Mesodermal cell (in vitro differentiated cells): ENCODE measurements around the gene MTHFD2L.

Experiments
- H3K27ac ChIP-seq: 2 replicates; pipeline ENCODE4 v1.7.0; 2013; ENCODE audit warnings: mild to moderate bottlenecking, low read depth, low read length, moderate library complexity; ENCODE audit not compliant: severe bottlenecking
- H3K36me3 ChIP-seq: 2 replicates; pipeline ENCODE4 v1.7.1; 2013; ENCODE audit warnings: mild to moderate bottlenecking, low read length, moderate library complexity; ENCODE audit not compliant: control insufficient read depth, insufficient read depth
- H3K4me1 ChIP-seq: one replicate; pipeline ENCODE4 v1.7.1; 2013; ENCODE audit warnings: mild to moderate bottlenecking, low read length; ENCODE audit not compliant: insufficient read depth, control insufficient read depth, poor library complexity, severe bottlenecking
- H3K4me3 ChIP-seq: 2 replicates; pipeline ENCODE4 v1.7.0; 2013; ENCODE audit warnings: low read length, control low read depth, mild to moderate bottlenecking; ENCODE audit not compliant: insufficient read depth, poor library complexity, severe bottlenecking; ENCODE audit errors: extremely low read depth
- H3K9me3 ChIP-seq: 2 replicates; pipeline ENCODE4 v1.7.1; 2013; ENCODE audit warnings: mild to moderate bottlenecking, low read length, moderate library complexity; ENCODE audit not compliant: control insufficient read depth
- WGBS, 2 experiments: methylation state at CpG; one replicate each; pipeline ENCODE4 v1.1.5; 2013; ENCODE audit warnings: missing lambda C conversion rate in 2 of 2; ENCODE audit not compliant: insufficient coverage in 2 of 2; 5-methylcytosine and 5-hydroxymethylcytosine counted together

MTHFD2L gene

DNA sequence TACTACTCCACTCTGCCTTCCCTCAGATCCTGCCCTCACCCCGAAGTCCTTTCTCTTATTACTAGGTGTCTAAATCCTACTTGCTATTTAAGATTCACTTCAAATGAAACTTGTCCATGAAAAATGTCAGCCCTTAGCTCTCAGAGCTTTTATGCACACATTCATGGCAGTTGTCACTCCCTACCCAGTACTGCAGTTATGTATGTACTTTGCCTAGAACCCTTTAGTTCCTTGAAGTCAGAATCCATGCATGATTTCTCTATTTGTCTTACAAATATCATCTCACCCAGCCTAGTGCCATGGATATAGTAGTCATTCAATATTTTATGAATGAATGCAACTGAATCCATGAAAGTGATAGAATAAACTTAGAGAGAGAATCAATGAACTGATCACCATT lies 147.1 kb downstream of the MTHFD2L start:
- Histone ChIP-seq H3K36me3 (no peaks in the 10 kb centered on the region), H3K9me3 (no peaks in the 10 kb centered on the region), H3K27ac (no peak overlapping the region), H3K4me3 (no peak overlapping the region), H3K4me1 (no peaks in the 10 kb centered on the region)
- 63 to 90% methylated on average over 1 of the region's 1 CpG for WGBS, 2 experiments

DNA sequence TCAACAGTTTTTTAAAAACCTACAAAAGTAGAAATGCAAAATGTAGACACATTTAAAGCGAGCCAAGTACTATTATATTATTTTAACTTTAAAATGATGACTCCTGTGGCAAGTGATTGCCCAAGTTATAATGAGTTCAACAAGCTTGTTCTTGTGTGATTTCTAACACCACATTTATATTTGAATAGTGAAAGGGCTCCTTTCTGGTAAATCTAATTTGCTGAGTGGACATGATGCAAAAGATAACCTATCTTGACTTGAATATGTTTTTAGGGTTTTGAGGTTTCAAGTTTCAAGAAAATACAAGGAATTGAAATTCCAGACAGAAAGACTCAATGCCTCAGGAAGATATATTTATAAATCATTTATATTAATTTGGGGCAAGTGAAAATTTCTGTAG lies 149.3 kb downstream of the MTHFD2L start:
- no peaks in the 10 kb centered on the region for H3K4me1 ChIP-seq
- H3K4me3 ChIP-seq: no peak overlapping the region
- no peak overlapping the region for H3K27ac ChIP-seq
- H3K9me3 ChIP-seq: no peaks in the 10 kb centered on the region
- no peaks in the 10 kb centered on the region for H3K36me3 ChIP-seq
- no CpG with 5 or more reads among the region's 1 CpG for WGBS, 2 experiments

DNA sequence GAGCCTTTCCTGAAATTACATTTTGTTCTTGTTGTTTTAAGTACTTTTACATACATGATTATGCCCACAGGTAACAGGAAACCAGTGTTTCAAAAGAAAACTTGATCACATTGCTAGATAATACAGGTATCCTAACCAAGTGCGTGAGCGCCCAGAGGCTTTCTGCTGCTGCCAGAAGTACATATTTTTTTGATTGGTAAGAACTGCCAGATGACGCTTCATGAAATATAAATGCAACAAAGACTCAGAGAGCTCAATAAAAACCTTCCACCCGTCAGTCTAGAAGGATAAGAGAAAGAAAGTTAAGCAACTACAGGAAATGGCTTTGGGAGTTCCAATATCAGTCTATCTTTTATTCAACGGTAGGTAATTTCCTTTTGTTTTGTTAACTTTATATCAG lies 150.3 kb downstream of the MTHFD2L start, which contains the start of gene EPGN:
EPGN (plus strand) TSS at position 256 of the 400 bp plus-strand sequence; CDS start at position 320, 64 bp downstream.
- Histone ChIP-seq H3K36me3 (no peaks in the 10 kb centered on the region), H3K27ac (no peak within 1 kb of the TSS), H3K4me3 (no peak within 1 kb of the TSS), H3K4me1 (no peaks in the 10 kb centered on the region), H3K9me3 (no peaks in the 10 kb centered on the region)
- 100% methylated on average over 2 of the region's 5 CpGs; no CpG with 5 or more reads in 1 of the 2 experiments for WGBS, 2 experiments

DNA sequence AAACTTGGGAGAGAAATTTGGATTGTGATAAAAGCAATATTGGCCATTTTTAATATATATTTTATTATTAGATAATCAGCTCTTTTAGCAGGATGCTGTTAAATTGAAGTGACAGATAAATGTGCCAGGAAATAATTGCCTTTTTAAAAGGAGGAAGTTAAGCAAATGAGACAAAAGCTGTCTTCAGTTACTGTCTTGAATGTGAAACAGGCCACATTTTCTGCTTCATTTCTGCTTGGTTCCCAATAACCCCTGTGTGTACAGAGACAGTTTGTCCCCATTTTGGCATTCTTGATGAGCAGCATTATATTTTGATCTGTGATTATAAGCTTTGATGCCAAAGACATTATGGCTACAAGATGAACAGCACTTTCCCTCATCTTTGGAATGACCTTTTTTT lies 151.3 kb downstream of the MTHFD2L start:
- Histone ChIP-seq H3K36me3 (no peaks in the 10 kb centered on the region), H3K4me3 (no peak overlapping the region), H3K9me3 (no peaks in the 10 kb centered on the region), H3K4me1 (no peaks in the 10 kb centered on the region), H3K27ac (no peak overlapping the region)

DNA sequence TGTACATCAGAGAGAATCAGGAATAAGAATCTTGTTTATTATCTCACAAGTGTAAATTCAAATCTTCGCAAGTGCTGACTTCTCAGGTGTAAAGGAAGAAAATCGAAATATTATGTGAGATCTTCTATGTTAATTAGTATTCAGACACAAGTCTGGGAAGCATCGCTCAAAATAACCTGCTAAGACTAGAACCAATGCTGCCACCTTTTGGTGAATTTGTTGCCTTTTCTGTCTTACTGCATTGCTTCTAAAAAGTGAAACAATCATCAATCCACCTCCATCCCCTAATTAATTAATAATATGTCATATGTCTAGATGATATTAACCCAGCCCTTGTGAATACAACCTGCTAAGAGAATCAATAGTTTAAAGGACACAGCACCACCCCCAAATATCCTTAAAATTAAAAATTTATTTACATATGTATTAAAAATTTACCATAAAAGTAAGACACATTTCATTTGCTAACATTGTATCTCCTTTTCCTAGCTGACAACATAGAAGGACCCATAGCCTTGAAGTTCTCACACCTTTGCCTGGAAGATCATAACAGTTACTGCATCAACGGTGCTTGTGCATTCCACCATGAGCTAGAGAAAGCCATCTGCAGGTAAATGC lies 153.9 kb downstream of the MTHFD2L start:
- no peak overlapping the region for H3K27ac ChIP-seq
- H3K9me3 ChIP-seq: no peaks in the 10 kb centered on the region
- no peaks in the 10 kb centered on the region for H3K36me3 ChIP-seq
- H3K4me3 ChIP-seq: no peak overlapping the region
- H3K4me1 ChIP-seq: no peaks in the 10 kb centered on the region
- 18 to 83% methylated on average over 1 to 3 of the region's 4 CpGs for WGBS, 2 experiments

DNA sequence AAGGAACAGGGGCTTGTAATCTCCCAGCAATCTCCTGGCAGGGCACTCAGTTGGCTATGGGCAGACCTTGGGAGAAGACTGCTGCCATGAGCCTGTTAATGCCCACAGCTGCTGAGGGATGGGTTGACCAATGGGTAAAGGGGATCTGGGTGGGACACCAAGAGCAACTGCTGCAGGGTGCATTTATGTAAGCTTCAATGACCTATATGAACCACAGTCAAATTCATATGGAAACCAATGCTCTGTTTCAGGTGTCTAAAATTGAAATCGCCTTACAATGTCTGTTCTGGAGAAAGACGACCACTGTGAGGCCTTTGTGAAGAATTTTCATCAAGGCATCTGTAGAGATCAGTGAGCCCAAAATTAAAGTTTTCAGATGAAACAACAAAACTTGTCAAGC lies 156.4 kb downstream of the MTHFD2L start:
- no peak overlapping the region for H3K4me3 ChIP-seq
- no peaks in the 10 kb centered on the region for H3K4me1 ChIP-seq
- H3K9me3 ChIP-seq: no peaks in the 10 kb centered on the region
- 90 to 93% methylated on average over 2 of the region's 2 CpGs for WGBS, 2 experiments
- no peak overlapping the region for H3K27ac ChIP-seq
- H3K36me3 ChIP-seq: no peaks in the 10 kb centered on the region

DNA sequence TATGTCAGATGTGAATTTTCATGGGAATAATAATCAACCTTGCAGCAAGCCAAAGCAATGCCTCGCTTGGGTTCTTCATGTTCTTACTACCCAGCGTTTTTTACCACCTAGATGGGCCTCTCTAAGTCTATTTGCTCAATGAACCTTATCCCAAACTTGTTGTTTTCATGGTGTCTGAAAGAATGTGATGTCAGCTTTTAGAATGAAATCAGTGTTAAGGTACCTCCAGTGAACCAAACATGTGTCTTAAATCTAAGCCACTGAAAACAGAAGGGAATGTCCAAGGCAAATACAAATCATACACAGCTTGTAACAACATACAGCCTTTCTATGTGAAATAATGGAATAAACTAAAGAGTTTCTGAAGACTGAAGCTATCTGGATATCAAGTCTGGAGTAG lies 157.0 kb downstream of the MTHFD2L start:
- H3K9me3 ChIP-seq: no peaks in the 10 kb centered on the region
- H3K4me1 ChIP-seq: no peaks in the 10 kb centered on the region
- H3K4me3 ChIP-seq: no peak overlapping the region
- H3K27ac ChIP-seq: no peak overlapping the region
- H3K36me3 ChIP-seq: no peaks in the 10 kb centered on the region
- 83% methylated on average over 2 of the region's 2 CpGs for WGBS, 2 experiments

DNA sequence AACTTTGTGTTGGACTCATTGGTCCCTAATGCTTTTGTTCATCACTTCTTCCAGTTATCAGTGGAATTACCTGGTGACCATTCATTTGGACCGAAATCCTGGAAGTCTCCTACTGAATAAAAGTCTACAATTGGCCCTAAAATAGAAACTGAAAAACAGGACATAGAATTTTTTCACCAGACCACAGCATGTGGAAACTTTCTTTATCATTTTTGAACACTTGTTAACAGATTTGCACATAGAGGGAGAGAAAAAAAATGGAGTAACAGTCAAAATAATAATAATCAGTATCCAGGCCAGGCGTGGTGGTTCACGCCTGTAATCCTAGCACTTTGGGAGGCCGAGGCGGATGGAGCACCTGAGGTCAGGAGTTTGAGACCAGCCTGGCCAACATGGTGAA lies 157.5 kb downstream of the MTHFD2L start:
- Histone ChIP-seq H3K9me3 (no peaks in the 10 kb centered on the region), H3K4me1 (no peaks in the 10 kb centered on the region), H3K36me3 (no peaks in the 10 kb centered on the region), H3K27ac (no peak overlapping the region), H3K4me3 (no peak overlapping the region)
- WGBS, 2 experiments: 83 to 94% methylated on average over 1 to 2 of the region's 5 CpGs

DNA sequence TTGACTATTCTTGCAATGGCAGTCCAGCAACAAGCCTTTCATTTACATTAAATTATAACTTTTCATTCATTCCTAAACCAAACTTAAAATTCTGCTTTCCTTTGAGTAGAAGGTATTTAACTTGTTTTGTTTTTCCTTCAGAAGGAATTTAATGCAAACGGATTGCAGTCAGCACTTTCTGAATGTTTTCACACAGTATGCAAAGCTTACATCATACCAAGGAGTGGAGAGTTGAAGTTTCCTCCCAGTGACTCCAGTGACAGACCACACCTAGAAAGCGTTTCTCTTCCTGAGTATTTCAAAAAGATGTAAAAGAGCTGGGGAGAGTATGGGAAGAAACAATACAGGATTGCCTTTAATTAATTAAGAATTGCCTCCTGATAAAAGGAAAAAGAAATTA lies 158.5 kb downstream of the MTHFD2L start:
- WGBS, 2 experiments: 80% methylated on average over 1 of the region's 2 CpGs; no CpG with 5 or more reads in 1 of the 2 experiments
- H3K4me3 ChIP-seq: no peak overlapping the region
- no peaks in the 10 kb centered on the region for H3K36me3 ChIP-seq
- H3K4me1 ChIP-seq: no peaks in the 10 kb centered on the region
- no peak overlapping the region for H3K27ac ChIP-seq
- H3K9me3 ChIP-seq: no peaks in the 10 kb centered on the region

DNA sequence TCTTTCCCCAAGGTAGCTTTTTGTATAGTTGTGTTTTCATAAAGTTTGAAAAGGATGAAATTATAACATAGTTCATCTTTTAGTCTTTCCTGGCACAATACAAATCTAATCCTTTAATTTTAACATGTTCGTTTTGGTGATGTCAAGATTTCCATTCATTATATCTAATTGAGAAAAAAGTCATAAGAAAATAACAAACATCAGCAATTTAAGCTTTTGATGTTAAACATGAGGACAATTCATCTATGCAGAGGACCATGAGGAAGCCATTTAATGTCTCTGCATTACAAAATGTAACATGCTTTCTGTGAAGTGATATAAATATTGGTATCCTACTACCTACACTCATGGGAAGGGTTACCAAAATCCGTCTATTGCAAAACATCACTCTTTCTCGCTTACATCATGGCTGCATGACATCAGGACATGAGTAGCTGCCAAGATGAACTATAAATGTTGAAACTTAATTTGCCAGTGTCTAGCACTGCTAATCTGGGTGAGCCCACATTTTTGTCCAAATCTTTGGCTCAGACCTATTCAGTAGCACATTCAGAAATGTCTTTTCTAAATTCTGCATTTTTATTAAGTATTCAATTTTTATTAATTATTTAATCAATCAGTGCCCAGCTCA lies 159.8 kb downstream of the MTHFD2L start:
- H3K9me3 ChIP-seq: no peaks in the 10 kb centered on the region
- no peak overlapping the region for H3K4me3 ChIP-seq
- no peaks in the 10 kb centered on the region for H3K4me1 ChIP-seq
- 100% methylated on average over 1 to 2 of the region's 3 CpGs for WGBS, 2 experiments
- no peaks in the 10 kb centered on the region for H3K36me3 ChIP-seq
- H3K27ac ChIP-seq: no peak overlapping the region

DNA sequence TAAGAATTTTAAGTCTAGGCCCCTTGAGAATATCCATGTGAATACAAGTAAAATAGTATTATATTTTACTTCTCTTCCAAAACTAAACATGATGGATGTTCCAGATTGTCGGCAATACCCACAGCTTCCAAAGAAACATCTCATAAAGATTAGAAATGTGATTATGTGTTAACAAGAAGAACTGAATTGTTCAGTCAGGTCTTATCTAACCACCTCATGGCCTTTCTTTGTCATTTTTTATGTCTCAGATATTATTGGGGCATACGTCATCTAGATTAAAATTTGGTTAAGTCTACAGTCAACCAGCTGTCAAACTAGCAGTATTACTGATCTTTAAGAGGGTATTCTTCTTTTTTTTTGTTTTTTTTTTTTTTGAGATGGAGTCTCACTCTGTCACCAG lies 160.4 kb downstream of the MTHFD2L start:
- Histone ChIP-seq H3K27ac (no peak overlapping the region), H3K36me3 (no peaks in the 10 kb centered on the region), H3K4me1 (no peaks in the 10 kb centered on the region), H3K9me3 (no peaks in the 10 kb centered on the region), H3K4me3 (no peak overlapping the region)
- no CpG with 5 or more reads among the region's 2 CpGs for WGBS, 2 experiments
